H1 (cell line): ENCODE data around the gene PRKAR1B. TPM values are rescaled to one million over a fixed set of nuclear protein-coding genes. Genes with fewer than 3 reads are reported as not detected.

Experiments
- CTCF ChIA-PET: fragments of 300-600 bp; sonication (Branson Sonifier 250); formaldehyde crosslinking; loops from one replicate; lab custom pipeline; 2021; ENCODE audit not compliant: partially characterized antibody; lab: Charles Lee
- POLR2A ChIA-PET: fragments of 300-600 bp; sonication (Branson Sonifier 250); formaldehyde crosslinking; loops from one replicate; lab custom pipeline; 2021; ENCODE audit warnings: inconsistent platforms; ENCODE audit not compliant: partially characterized antibody; lab: Charles Lee
- DNase-seq, 2 experiments: peaks; one replicate each; pipeline versions ENCODE4 v3.0.0 to v3.0.0-alpha.2; 2010 to 2022; ENCODE audit warnings: low spot score in 2 of 2, low read depth in 1 of 2, mixed read lengths in 1 of 2
- FAIRE-seq: peaks from 2 replicates; lab custom pipeline; 2011; peaks lifted over from hg19 to GRCh38; lab: Jason Lieb, UNC
- H2AFZ ChIP-seq: 2 replicates; pipeline ENCODE4 v1.8.1; 2012; ENCODE audit warnings: low read length, inconsistent platforms
- H2AK5ac ChIP-seq: 2 replicates; pipeline ENCODE4 v1.6.1; 2013; ENCODE audit warnings: low read depth, low read length
- H2BK120ac ChIP-seq: replicated peaks from 2 replicates; pipeline ENCODE3; 2013; ENCODE audit warnings: low read depth, low read length, inconsistent platforms
- H2BK12ac ChIP-seq: 2 replicates; pipeline ENCODE4 v1.6.1; 2013; ENCODE audit warnings: low read depth, low read length
- H2BK15ac ChIP-seq: 2 replicates; pipeline ENCODE4 v1.6.1; 2013; ENCODE audit warnings: low read length
- H2BK20ac ChIP-seq: 2 replicates; pipeline ENCODE4 v1.6.1; 2013; ENCODE audit warnings: low read length
- H2BK5ac ChIP-seq: 2 replicates; pipeline ENCODE4 v1.6.1; 2013; ENCODE audit warnings: low read depth, low read length
- H3K14ac ChIP-seq: 2 replicates; pipeline ENCODE4 v1.6.1; 2013; ENCODE audit warnings: inconsistent platforms; ENCODE audit not compliant: insufficient read length
- H3K18ac ChIP-seq: 2 replicates; pipeline ENCODE4 v1.6.1; 2013; ENCODE audit warnings: low read length; ENCODE audit errors: extremely low read depth
- H3K23ac ChIP-seq: 2 replicates; pipeline ENCODE4 v1.6.1; 2013; ENCODE audit warnings: inconsistent platforms; ENCODE audit not compliant: insufficient read length
- H3K23me2 ChIP-seq: 2 replicates; pipeline ENCODE4 v1.6.1; 2013; ENCODE audit warnings: low read depth, low read length
- H3K27ac ChIP-seq: 2 replicates; pipeline ENCODE4 v1.6.1; 2011; ENCODE audit warnings: low read depth, low read length, inconsistent platforms
- H3K27me3 ChIP-seq, 4 experiments: replicated peaks in 1 of 4; 1 replicate in 1 of 4; 2 replicates in 3 of 4; pipeline versions ENCODE4 v1.6.1 to v1.8.1; 2011 to 2013; ENCODE audit warnings: low read length in 3 of 4, mild to moderate bottlenecking in 3 of 4, inconsistent platforms in 2 of 4, mixed read lengths in 2 of 4, moderate library complexity in 1 of 4; ENCODE audit not compliant: control insufficient read depth in 3 of 4, insufficient read depth in 3 of 4; ENCODE audit errors: extremely low read depth in 1 of 4
- H3K36me3 ChIP-seq, 4 experiments: 2 replicates each; pipeline versions ENCODE4 v1.6.1 to v1.8.1; 2011 to 2013; ENCODE audit warnings: mild to moderate bottlenecking in 4 of 4, low read length in 3 of 4, moderate library complexity in 2 of 4, control low read depth in 1 of 4, inconsistent platforms in 1 of 4; ENCODE audit not compliant: insufficient read depth in 4 of 4, control insufficient read depth in 2 of 4
- H3K4ac ChIP-seq: replicated peaks from 2 replicates; pipeline ENCODE3; 2013; ENCODE audit warnings: low read length, low read depth, mixed read lengths, inconsistent platforms; ENCODE audit not compliant: insufficient read length
- H3K4me1 ChIP-seq, 4 experiments: replicated peaks in 1 of 4; 1 replicate in 1 of 4; 2 replicates in 3 of 4; pipeline versions ENCODE4 v1.6.1 to v1.8.1; 2011 to 2013; ENCODE audit warnings: low read length in 3 of 4, inconsistent platforms in 2 of 4, mixed read lengths in 1 of 4; ENCODE audit not compliant: insufficient read depth in 4 of 4, control insufficient read depth in 3 of 4
- H3K4me2 ChIP-seq, 2 experiments: 2 replicates each; pipeline versions ENCODE4 v1.6.1 to v1.8.1; 2011 to 2013; ENCODE audit warnings: low read depth in 2 of 2, low read length in 2 of 2, control low read depth in 1 of 2, inconsistent platforms in 1 of 2, mild to moderate bottlenecking in 1 of 2; ENCODE audit not compliant: insufficient read depth in 1 of 2
- H3K4me3 ChIP-seq, 4 experiments: fragments of 200-600, 300-600 bp in 1 of 4; sonication (generic), shearing (Covaris generic), sonication (Bioruptor Twin) in 1 of 4; 2 replicates each; pipeline versions ENCODE4 v1.5.1 to v1.8.1; 2011 to 2016; ENCODE audit warnings: low read length in 4 of 4, low read depth in 3 of 4, control low read depth in 2 of 4, inconsistent platforms in 2 of 4, mild to moderate bottlenecking in 2 of 4, mixed read lengths in 1 of 4, moderate library complexity in 1 of 4; ENCODE audit not compliant: insufficient read depth in 2 of 4; ENCODE audit errors: extremely low read depth in 1 of 4
- H3K56ac ChIP-seq: replicated peaks from 2 replicates; pipeline ENCODE3; 2013; ENCODE audit warnings: low read depth, mild to moderate bottlenecking, mixed read lengths, low read length, inconsistent platforms; ENCODE audit not compliant: insufficient read length
- H3K79me1 ChIP-seq: 2 replicates; pipeline ENCODE4 v1.6.1; 2013; ENCODE audit warnings: low read depth, low read length, control low read depth
- H3K79me2 ChIP-seq, 2 experiments: 2 replicates each; pipeline versions ENCODE4 v1.6.1 to v1.8.1; 2012 to 2013; ENCODE audit warnings: low read length in 2 of 2, mild to moderate bottlenecking in 2 of 2, inconsistent platforms in 1 of 2; ENCODE audit not compliant: insufficient read depth in 2 of 2, control insufficient read depth in 1 of 2
- H3K9ac ChIP-seq, 4 experiments: replicated peaks in 1 of 4; 1 replicate in 1 of 4; 2 replicates in 3 of 4; pipeline versions ENCODE4 v1.6.1 to v1.8.1; 2011 to 2013; ENCODE audit warnings: low read depth in 3 of 4, low read length in 3 of 4, control low read depth in 2 of 4, mild to moderate bottlenecking in 2 of 4, moderate library complexity in 2 of 4, inconsistent platforms in 1 of 4; ENCODE audit errors: extremely low read depth in 1 of 4
- H3K9me3 ChIP-seq, 2 experiments: 2 replicates each; pipeline versions ENCODE4 v1.6.1 to v1.8.1; 2012 to 2013; ENCODE audit warnings: mild to moderate bottlenecking in 2 of 2, moderate library complexity in 2 of 2, control low read depth in 1 of 2, inconsistent platforms in 1 of 2, low read depth in 1 of 2, low read length in 1 of 2, mixed read lengths in 1 of 2; ENCODE audit not compliant: insufficient read depth in 2 of 2
- H4K20me1 ChIP-seq, 2 experiments: replicated peaks in 1 of 2; 2 replicates each; pipeline versions ENCODE3 to v1.8.1; 2011 to 2013; ENCODE audit warnings: inconsistent platforms in 2 of 2, low read length in 2 of 2, mild to moderate bottlenecking in 1 of 2; ENCODE audit not compliant: insufficient read depth in 2 of 2, control insufficient read depth in 1 of 2
- H4K5ac ChIP-seq: 2 replicates; pipeline ENCODE4 v1.6.1; 2013; ENCODE audit warnings: low read length, low read depth, mixed read lengths, inconsistent platforms; ENCODE audit not compliant: insufficient read length
- H4K8ac ChIP-seq: 2 replicates; pipeline ENCODE4 v1.8.0; 2013; ENCODE audit warnings: mild to moderate bottlenecking, moderate library complexity, low read length, inconsistent platforms; ENCODE audit not compliant: insufficient read depth; ENCODE audit errors: extremely low read depth
- H4K91ac ChIP-seq: replicated peaks from 2 replicates; pipeline ENCODE3; 2013; ENCODE audit warnings: low read length, mixed read lengths, inconsistent platforms; ENCODE audit not compliant: insufficient read length
- BCL11A ChIP-seq, 2 experiments: IDR thresholded peaks; one replicate each; pipeline ENCODE4 v1.6.1; 2011; ENCODE audit warnings: low read depth in 2 of 2, low read length in 2 of 2, mild to moderate bottlenecking in 2 of 2
- CEBPB ChIP-seq: IDR thresholded peaks from 2 replicates; pipeline ENCODE4 v1.6.1; 2012; ENCODE audit warnings: low read depth, low read length
- CHD1 ChIP-seq: IDR thresholded peaks from 2 replicates; pipeline ENCODE4 v1.6.1; 2012; ENCODE audit warnings: low read depth, low read length, improper control_type of control experiment
- CHD2 ChIP-seq: IDR thresholded peaks from 2 replicates; pipeline ENCODE4 v1.6.1; 2012; ENCODE audit warnings: low read length, improper control_type of control experiment
- EZH2 ChIP-seq: fragments of 200-600 bp; sonication (generic); IDR thresholded peaks from 2 replicates; pipeline ENCODE4 v1.7.1; 2012; ENCODE audit warnings: low read depth, mild to moderate bottlenecking, moderate library complexity, low read length, inconsistent platforms; ENCODE audit not compliant: severe bottlenecking
- GTF2F1 ChIP-seq: IDR thresholded peaks from 2 replicates; pipeline ENCODE4 v1.6.1; 2012; ENCODE audit warnings: low read depth, low read length, improper control_type of control experiment, borderline replicate concordance
- PHF8 ChIP-seq: fragments of 200-600 bp; sonication (generic); conservative IDR thresholded peaks from 2 replicates; pipeline ENCODE4 v1.7.1; 2012; ENCODE audit warnings: low read depth, mild to moderate bottlenecking, inconsistent platforms, low read length, moderate library complexity
- RNF2 ChIP-seq: fragments of 200-900, 300-1000 bp; sonication (generic); IDR thresholded peaks from 2 replicates; pipeline ENCODE4 v1.7.1; 2016; ENCODE audit warnings: borderline replicate concordance, low read depth, mild to moderate bottlenecking, antibody characterized with exemption, low read length; ENCODE audit not compliant: poor library complexity, severe bottlenecking; ENCODE audit errors: missing control alignments
- SIRT6 ChIP-seq: IDR thresholded peaks from one replicate; pipeline ENCODE4 v1.7.1; 2012; ENCODE audit warnings: low read length, inconsistent platforms
- SIX5 ChIP-seq: IDR thresholded peaks from 2 replicates; pipeline ENCODE4 v1.6.1; 2011; ENCODE audit warnings: mild to moderate bottlenecking, low read depth, low read length
- SP4 ChIP-seq: IDR thresholded peaks from 2 replicates; pipeline ENCODE4 v1.6.1; 2012; ENCODE audit warnings: low read length, inconsistent platforms
- TAF1 ChIP-seq: IDR thresholded peaks from 2 replicates; pipeline ENCODE4 v1.6.1; 2011; ENCODE audit warnings: mild to moderate bottlenecking, low read depth, low read length
- TEAD4 ChIP-seq: IDR thresholded peaks from 2 replicates; pipeline ENCODE4 v1.6.1; 2012; ENCODE audit warnings: low read depth, low read length, inconsistent platforms, mixed read lengths
- ZNF274 ChIP-seq: IDR thresholded peaks from 2 replicates; pipeline ENCODE4 v1.7.0; 2012; ENCODE audit warnings: low read length, borderline replicate concordance; ENCODE audit errors: extremely low read depth
- WGBS, 2 experiments: shearing (Covaris generic) in 1 of 2; methylation state at CpG; one replicate each; pipeline versions ENCODE4 v1.1.6 to v1.1.7; 2013 to 2015; ENCODE audit warnings: low lambda C conversion rate in 2 of 2, mixed read lengths in 2 of 2, inconsistent platforms in 1 of 2, low coverage in 1 of 2, missing lambda C conversion rate in 1 of 2; ENCODE audit not compliant: insufficient replicate concordance in 2 of 2, insufficient coverage in 1 of 2, insufficient read length in 1 of 2; ENCODE audit errors: extremely low coverage in 1 of 2, missing lambda C conversion rate in 1 of 2; 5-methylcytosine and 5-hydroxymethylcytosine counted together
- polyA plus RNA-seq, 7 experiments: library from polyadenylated mRNA; depleted of rRNA in 3 of 7; stranded (reverse) in 5 of 7; unstranded in 2 of 7; fragments of >200 nt in 5 of 7; fragments of 200-250 nt in 2 of 7; gene quantifications; 1 replicate in 5 of 7; 2 replicates in 1 of 7; 4 replicates in 1 of 7; pipeline versions ENCODE4 v1.2.1 to v1.2.3, GENCODE V29; 2011 to 2013; ENCODE audit warnings: missing spikeins in 2 of 7, mixed read lengths in 2 of 7
- total RNA-seq: library from RNA; stranded (reverse); fragmentation: NEBNext Ultra II Directional; extraction: Animal tissue kit (Norgen Biotek cat#: 25700); gene quantifications from 2 replicates; pipeline ENCODE4 v1.2.1, GENCODE V29; 2021

The PRKAR1B gene
- total and polyA plus RNA-seq, 2 of the 8 experiments (the other 6 are each of a cell fraction or from before 2014, with no cell fraction given) = 12.3 to 55.7 TPM

DNA sequence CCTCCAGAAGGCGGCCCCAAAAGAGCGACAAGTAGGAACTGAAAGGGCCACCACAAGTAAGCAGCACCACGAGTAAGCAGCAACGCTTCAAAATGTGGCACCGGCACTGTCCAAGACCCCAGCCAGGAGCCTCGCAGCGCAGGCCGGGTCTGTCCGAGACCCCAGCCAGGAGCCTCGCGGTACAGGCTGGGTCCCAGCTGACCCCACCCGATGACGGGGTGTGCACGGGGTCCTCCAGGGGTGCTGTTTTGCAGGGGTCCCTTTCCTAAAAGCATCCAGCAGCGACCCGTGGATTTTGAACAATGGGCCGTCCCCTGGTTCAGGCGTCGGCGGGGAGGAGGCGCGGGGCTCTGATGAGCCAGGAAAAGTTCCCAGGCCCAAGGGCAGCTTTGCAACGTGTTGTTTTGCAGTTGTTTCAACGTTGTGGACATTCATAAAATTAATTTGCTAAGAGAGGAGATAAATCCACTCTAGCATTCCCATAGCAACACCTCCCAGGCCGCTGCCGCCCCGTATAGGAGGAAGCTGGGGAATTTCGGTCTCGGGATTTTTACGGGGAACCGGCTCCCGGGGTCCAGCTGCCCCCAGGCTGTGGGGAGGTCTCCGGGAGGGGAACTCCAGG is 155.9 kb downstream of the PRKAR1B start:
- no peak overlapping the region for H2BK120ac ChIP-seq
- no peak overlapping the region for H3K56ac ChIP-seq
- H3K79me1 ChIP-seq = no peaks in the 10 kb centered on the region
- H2AK5ac ChIP-seq = no peak overlapping the region
- H3K36me3 ChIP-seq = no peaks in the 10 kb centered on the region; a peak in 2 of 8 replicates
- H3K4me3 ChIP-seq = no peak overlapping the region
- H4K91ac ChIP-seq = no peak overlapping the region
- H3K4me1 ChIP-seq = peaks cover 0 to 19% (median 14%) of the 10 kb centered on the region in 4 experiments; a peak in 6 of 7 replicates
- H2AFZ ChIP-seq = no peak overlapping the region
- FAIRE-seq = no peak
- POLR2A ChIA-PET = interaction anchor here (1.3 to 1.6 kb wide), 2 partner anchors 8 to 202 kb away, joined by 3 to 5 read pairs; no protein-coding TSS in a partner anchor
- peaks cover 3 to 5% of the 10 kb centered on the region in 2 experiments for H4K20me1 ChIP-seq
- WGBS, 2 experiments = 94% methylated on average over 33 of the region's 33 CpGs; no CpG with 5 or more reads in 1 of the 2 experiments
- H3K18ac ChIP-seq = no peak overlapping the region; the same call in 1 of the 2 replicates
- peaks cover 0 to 3% of the 10 kb centered on the region in 2 experiments; a peak in 2 of 4 replicates for H3K9me3 ChIP-seq
- no peak for DNase-seq
- H2BK12ac ChIP-seq = no peak overlapping the region
- no peak overlapping the region for H3K27ac ChIP-seq
- no peak overlapping the region for H3K9ac ChIP-seq
- no peak overlapping the region for H3K23ac ChIP-seq
- no peak overlapping the region for H3K14ac ChIP-seq
- H4K8ac ChIP-seq = 0 out of 2 replicates have a peak overlapping the region, but pooled peaks have one; percentile 38
- no peak overlapping the region for H4K5ac ChIP-seq
- H3K4ac ChIP-seq = no peak overlapping the region
- H3K4me2 ChIP-seq = no peak overlapping the region
- no peaks in the 10 kb centered on the region for H3K27me3 ChIP-seq
- CTCF ChIA-PET = interaction anchor here (1.2 to 1.6 kb wide), 3 partner anchors 13 to 199 kb away, joined by 3 to 4 read pairs (median 4); no protein-coding TSS in a partner anchor
- H2BK20ac ChIP-seq = no peak overlapping the region
- H2BK15ac ChIP-seq = no peak overlapping the region
- H2BK5ac ChIP-seq = no peak overlapping the region
- H3K79me2 ChIP-seq = no peaks in the 10 kb centered on the region; a peak in 1 of 4 replicates
- peaks cover 6% of the 10 kb centered on the region; the same call in 1 of the 2 replicates for H3K23me2 ChIP-seq
- TF ChIP-seq RNF2 = no peak
- TF ChIP-seq ZNF274 = no peak
- no peak for TF ChIP-seq SP4
- no peak for TF ChIP-seq SIRT6
- TF ChIP-seq PHF8 = no peak
- no peak for TF ChIP-seq CEBPB
- no peak for TF ChIP-seq CHD1
- no peak for TF ChIP-seq GTF2F1
- no peak for TF ChIP-seq CHD2
- no peak for TF ChIP-seq EZH2
- no peak for TF ChIP-seq BCL11A (IDR thresholded peaks at IDR 0.05; ENCODE audit: low read depth in 2 of 2, low read length in 2 of 2)
- no peak for TF ChIP-seq TEAD4
- TF ChIP-seq TAF1 = no peak
- TF ChIP-seq SIX5 = no peak
